HL-60 (cell line): Measurements from ENCODE around the gene VSX1.

ENCODE experiments used
- DNase-seq, 2 experiments: peaks; one replicate each; pipeline ENCODE4 v3.0.0-alpha.2; 2010 to 2020; ENCODE audit warnings: low read depth in 1 of 2, low spot score in 1 of 2
- H3K27ac ChIP-seq: fragments of 250-450 bp; sonication (Bioruptor Pico); replicated peaks from 2 replicates; pipeline ENCODE4 v1.5.1; 2020; ENCODE audit warnings: mild to moderate bottlenecking, moderate library complexity
- H3K27me3 ChIP-seq: fragments of 250-450 bp; sonication (Bioruptor Pico); 2 replicates; pipeline ENCODE4 v1.5.1; 2021; ENCODE audit warnings: mild to moderate bottlenecking, moderate library complexity; ENCODE audit not compliant: insufficient read depth, poor library complexity, severe bottlenecking
- H3K4me3 ChIP-seq: replicated peaks from 2 replicates; pipeline ENCODE4 v1.5.1; 2011; ENCODE audit warnings: mild to moderate bottlenecking, control low read depth, low read length; ENCODE audit not compliant: insufficient read depth
- CTCF ChIP-seq: IDR thresholded peaks from one replicate; pipeline ENCODE4 v1.5.1; 2011; ENCODE audit warnings: low read length, control low read depth, inconsistent platforms; ENCODE audit not compliant: insufficient read depth
- GABPA ChIP-seq: IDR thresholded peaks from 2 replicates; pipeline ENCODE4 v1.6.1; 2012; ENCODE audit warnings: low read depth
- POLR2AphosphoS5 ChIP-seq: IDR thresholded peaks from 2 replicates; pipeline ENCODE4 v1.6.1; 2012; ENCODE audit warnings: low read depth
- REST ChIP-seq: IDR thresholded peaks from 2 replicates; pipeline ENCODE4 v1.6.1; 2012; ENCODE audit warnings: low read depth; ENCODE audit not compliant: insufficient replicate concordance
- SPI1 ChIP-seq: IDR thresholded peaks from 2 replicates; pipeline ENCODE4 v1.6.1; 2012; ENCODE audit warnings: low read depth, mild to moderate bottlenecking, borderline replicate concordance
- long read RNA-seq: library from polyadenylated mRNA; unstranded; transcript quantifications from one replicate; pipeline ENCODE4 v2.0.0, GENCODE V29; 2020

The VSX1 gene
- long read RNA-seq: 0 reads

GRCh38 chr20:25081730-25082497 is at the start of gene VSX1:
TSS of gene VSX1 (minus strand) at chr20:25082141. CDS start at chr20:25082096, 45 bp downstream.
- Histone ChIP-seq H3K27me3 (peaks cover 55% of the 10 kb centered on the region), H3K27ac (no peak within 1 kb of the TSS), H3K4me3 (no peak within 1 kb of the TSS)
- TF ChIP-seq SPI1 (no peak), REST (no peak), GABPA (no peak), POLR2AphosphoS5 (no peak), CTCF (no peak)
- no peak for DNase-seq

GRCh38 chr20:25129908-25130307 is 48.0 kb upstream of the VSX1 start:
- no peak for TF ChIP-seq REST
- no peak for TF ChIP-seq POLR2AphosphoS5
- no peak for TF ChIP-seq SPI1
- no peak for TF ChIP-seq CTCF
- TF ChIP-seq GABPA: no peak
- Histone ChIP-seq H3K27ac (no peak overlapping the region), H3K27me3 (no peaks in the 10 kb centered on the region), H3K4me3 (no peak overlapping the region)
- DNase-seq: no peak

GRCh38 chr20:25129428-25129827 is 47.5 kb upstream of the VSX1 start:
- Histone ChIP-seq H3K4me3 (no peak overlapping the region), H3K27ac (no peak overlapping the region), H3K27me3 (no peaks in the 10 kb centered on the region)
- no peak for DNase-seq
- no peak for TF ChIP-seq REST
- no peak for TF ChIP-seq CTCF
- TF ChIP-seq GABPA: no peak
- TF ChIP-seq POLR2AphosphoS5: no peak
- TF ChIP-seq SPI1: no peak
